Activated T-cell treated with anti-CD3 and anti-CD28 coated beads, Interleukin-2, amount 50 U/mL, for 24 hours (primary cell): ENCODE data around the gene DNAAF8.

Experiments used
- DNase-seq: peaks from one replicate; pipeline ENCODE4 v3.0.0-alpha.2; 2020
- H3K27ac Mint-ChIP-seq: 2 replicates; pipeline ENCODE4 v1.8.0; 2020; ENCODE audit warnings: mild to moderate bottlenecking, mixed read lengths
- H3K27me3 Mint-ChIP-seq: 2 replicates; pipeline ENCODE4 v1.8.0; 2020; ENCODE audit warnings: mixed read lengths
- H3K36me3 Mint-ChIP-seq: 2 replicates; pipeline ENCODE4 v1.8.0; 2020; ENCODE audit warnings: low read depth, mixed read lengths
- H3K4me1 Mint-ChIP-seq: 2 replicates; pipeline ENCODE4 v1.8.0; 2020; ENCODE audit warnings: low read depth, mixed read lengths
- H3K4me3 Mint-ChIP-seq: 2 replicates; pipeline ENCODE4 v1.8.0; 2020; ENCODE audit warnings: mild to moderate bottlenecking, moderate library complexity, mixed read lengths
- H3K9me3 Mint-ChIP-seq: 2 replicates; pipeline ENCODE4 v1.8.0; 2020; ENCODE audit warnings: mixed read lengths

Gene DNAAF8

GRCh38 chr16:4700997-4701743 is 33.2 kb upstream of the DNAAF8 start:
- H3K4me3 Mint-ChIP-seq, result no peak overlapping the region
- H3K27me3 Mint-ChIP-seq, result no peaks in the 10 kb centered on the region
- no peak overlapping the region for H3K27ac Mint-ChIP-seq
- H3K9me3 Mint-ChIP-seq, result no peaks in the 10 kb centered on the region
- peaks cover 18% of the 10 kb centered on the region for H3K4me1 Mint-ChIP-seq
- H3K36me3 Mint-ChIP-seq, result peaks cover 76% of the 10 kb centered on the region
- DNase-seq, result no peak

GRCh38 chr16:4701791-4702465 is 32.4 kb upstream of the DNAAF8 start:
- no peaks in the 10 kb centered on the region for H3K9me3 Mint-ChIP-seq
- H3K27ac Mint-ChIP-seq, result peak overlapping the region; percentile 35
- peaks cover 74% of the 10 kb centered on the region for H3K36me3 Mint-ChIP-seq
- peaks cover 18% of the 10 kb centered on the region for H3K4me1 Mint-ChIP-seq
- no peak for DNase-seq
- H3K4me3 Mint-ChIP-seq, result no peak overlapping the region
- H3K27me3 Mint-ChIP-seq, result no peaks in the 10 kb centered on the region

- DNase-seq, result no peak
- no peak overlapping the region for H3K4me3 Mint-ChIP-seq
- H3K27ac Mint-ChIP-seq, result peak overlapping the region; percentile 35
- no peaks in the 10 kb centered on the region for H3K9me3 Mint-ChIP-seq
- H3K36me3 Mint-ChIP-seq, result peaks cover 73% of the 10 kb centered on the region
- peaks cover 18% of the 10 kb centered on the region for H3K4me1 Mint-ChIP-seq
- H3K27me3 Mint-ChIP-seq, result no peaks in the 10 kb centered on the region
These were observed 31.9 kb upstream of the DNAAF8 start for GRCh38 chr16:4702466-4702808.

DNA sequence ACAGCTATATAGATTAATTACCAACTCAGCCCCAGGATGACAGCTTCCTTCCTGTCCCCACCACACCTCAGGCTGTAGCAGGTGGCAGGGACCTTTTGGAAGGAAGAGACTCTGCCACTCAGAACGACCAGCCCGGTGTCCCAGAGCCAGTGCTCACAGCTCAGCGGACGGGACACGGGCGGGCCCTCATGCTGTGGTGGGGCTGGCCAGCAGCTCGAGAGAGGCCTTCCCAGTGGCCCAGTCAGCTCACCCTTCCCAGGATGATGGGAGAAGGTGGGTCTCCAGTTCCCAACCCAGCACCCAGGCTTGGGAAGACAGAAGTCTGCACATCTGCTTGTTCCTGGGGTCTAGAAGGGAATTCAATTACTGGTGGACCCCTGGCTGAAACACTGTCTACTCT is 30.4 kb upstream of the DNAAF8 start:
- Mint-ChIP-seq H3K4me3 (no peak overlapping the region), H3K9me3 (no peaks in the 10 kb centered on the region), H3K27ac (no peak overlapping the region), H3K27me3 (no peaks in the 10 kb centered on the region), H3K36me3 (peaks cover 72% of the 10 kb centered on the region), H3K4me1 (peaks cover 18% of the 10 kb centered on the region)
- no peak for DNase-seq

GRCh38 chr16:4704491-4704890 is 29.8 kb upstream of the DNAAF8 start:
- H3K27ac Mint-ChIP-seq, result no peak overlapping the region
- DNase-seq, result no peak
- no peaks in the 10 kb centered on the region for H3K9me3 Mint-ChIP-seq
- no peaks in the 10 kb centered on the region for H3K27me3 Mint-ChIP-seq
- H3K4me1 Mint-ChIP-seq, result peaks cover 15% of the 10 kb centered on the region
- peaks cover 68% of the 10 kb centered on the region for H3K36me3 Mint-ChIP-seq
- H3K4me3 Mint-ChIP-seq, result no peak overlapping the region

DNA sequence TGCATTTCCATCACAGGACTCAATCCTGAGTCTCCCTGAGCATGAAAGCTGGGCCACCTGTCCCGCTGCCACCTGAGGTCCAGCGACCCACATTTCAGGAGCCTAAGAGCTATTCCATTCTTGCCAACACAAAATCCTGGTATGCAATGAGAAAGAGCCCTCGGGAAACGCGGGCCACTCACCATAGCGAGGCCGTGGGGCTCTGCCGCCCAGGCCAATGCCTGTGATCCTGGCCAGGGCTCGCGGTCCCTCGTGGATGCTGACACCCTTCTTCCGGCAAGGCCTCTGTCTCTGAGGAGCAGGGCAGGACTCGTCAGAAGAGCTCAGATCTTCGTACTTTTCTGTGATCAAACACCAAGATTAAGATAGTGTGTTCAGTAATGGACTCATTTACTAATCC is 29.4 kb upstream of the DNAAF8 start:
- Mint-ChIP-seq H3K4me1 (peaks cover 10% of the 10 kb centered on the region), H3K27ac (no peak overlapping the region), H3K36me3 (peaks cover 68% of the 10 kb centered on the region), H3K4me3 (no peak overlapping the region), H3K9me3 (no peaks in the 10 kb centered on the region), H3K27me3 (no peaks in the 10 kb centered on the region)
- no peak for DNase-seq

DNA sequence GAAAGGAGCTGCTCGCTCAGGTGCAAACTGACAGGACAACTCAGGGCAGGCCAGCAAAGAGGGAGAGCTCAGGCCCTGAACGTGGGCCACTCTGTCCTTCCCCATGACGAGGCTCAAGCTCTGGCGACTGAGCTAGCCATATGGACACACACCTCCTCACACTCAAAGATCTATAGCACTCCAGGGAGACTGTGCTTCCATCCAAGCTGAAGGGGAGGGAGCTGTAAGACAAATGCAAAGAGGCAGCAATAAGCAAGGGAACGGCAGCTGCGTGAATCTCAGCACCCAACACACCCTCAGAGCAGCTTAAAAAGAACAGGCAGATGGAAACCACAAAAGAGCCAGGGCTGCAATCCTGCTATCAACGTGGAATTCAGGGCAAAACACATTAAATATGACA is 27.5 kb upstream of the DNAAF8 start:
- Mint-ChIP-seq H3K4me3 (no peak overlapping the region), H3K27me3 (no peaks in the 10 kb centered on the region), H3K36me3 (peaks cover 62% of the 10 kb centered on the region), H3K4me1 (no peaks in the 10 kb centered on the region), H3K27ac (peak overlapping the region; percentile 1), H3K9me3 (no peaks in the 10 kb centered on the region)
- no peak for DNase-seq

- Mint-ChIP-seq H3K9me3 (no peaks in the 10 kb centered on the region), H3K27me3 (no peaks in the 10 kb centered on the region), H3K4me3 (no peak overlapping the region), H3K27ac (no peak overlapping the region), H3K4me1 (no peaks in the 10 kb centered on the region), H3K36me3 (peaks cover 69% of the 10 kb centered on the region)
- no peak for DNase-seq
These were observed 24.9 kb upstream of the DNAAF8 start for GRCh38 chr16:4709481-4709880.

GRCh38 chr16:4713663-4714501 is 20.5 kb upstream of the DNAAF8 start:
- H3K27me3 Mint-ChIP-seq, result no peaks in the 10 kb centered on the region
- DNase-seq, result no peak
- H3K4me3 Mint-ChIP-seq, result no peak overlapping the region
- H3K36me3 Mint-ChIP-seq, result peaks cover 66% of the 10 kb centered on the region
- H3K9me3 Mint-ChIP-seq, result no peaks in the 10 kb centered on the region
- H3K4me1 Mint-ChIP-seq, result no peaks in the 10 kb centered on the region
- H3K27ac Mint-ChIP-seq, result no peak overlapping the region

- DNase-seq, result no peak
- H3K27me3 Mint-ChIP-seq, result no peaks in the 10 kb centered on the region
- H3K9me3 Mint-ChIP-seq, result no peaks in the 10 kb centered on the region
- H3K4me3 Mint-ChIP-seq, result no peak overlapping the region
- H3K36me3 Mint-ChIP-seq, result peaks cover 63% of the 10 kb centered on the region
- no peak overlapping the region for H3K27ac Mint-ChIP-seq
- no peaks in the 10 kb centered on the region for H3K4me1 Mint-ChIP-seq
These were observed 19.3 kb upstream of the DNAAF8 start for GRCh38 chr16:4714996-4715395.

DNA sequence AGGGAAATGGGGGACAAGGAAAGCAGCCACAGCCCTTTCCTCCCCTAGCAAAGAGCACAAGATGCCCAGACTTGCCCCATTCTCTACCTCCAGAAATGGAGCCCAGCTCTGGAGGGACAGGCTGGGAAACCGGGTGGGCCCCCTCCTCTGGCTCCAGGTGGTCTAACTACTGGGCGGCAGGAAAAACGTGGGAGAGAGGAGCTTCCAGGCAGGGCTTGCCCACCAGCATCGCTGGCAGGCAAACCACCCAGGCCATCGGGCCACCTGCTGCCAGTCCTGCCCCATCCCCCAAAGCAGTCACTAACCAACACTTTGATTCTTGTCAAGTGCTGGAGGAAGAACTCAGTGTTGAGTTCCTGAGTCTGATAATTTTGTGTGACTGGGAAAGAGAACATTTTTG is 15.9 kb upstream of the DNAAF8 start:
- no peak overlapping the region for H3K4me3 Mint-ChIP-seq
- H3K9me3 Mint-ChIP-seq, result no peaks in the 10 kb centered on the region
- DNase-seq, result no peak
- H3K27ac Mint-ChIP-seq, result no peak overlapping the region
- H3K4me1 Mint-ChIP-seq, result no peaks in the 10 kb centered on the region
- H3K36me3 Mint-ChIP-seq, result peaks cover 56% of the 10 kb centered on the region
- no peaks in the 10 kb centered on the region for H3K27me3 Mint-ChIP-seq

GRCh38 chr16:4723071-4723767 is 11.1 kb upstream of the DNAAF8 start:
- Mint-ChIP-seq H3K27me3 (no peaks in the 10 kb centered on the region), H3K36me3 (peaks cover 67% of the 10 kb centered on the region), H3K27ac (no peak overlapping the region), H3K4me1 (no peaks in the 10 kb centered on the region), H3K4me3 (no peak overlapping the region), H3K9me3 (no peaks in the 10 kb centered on the region)
- no peak for DNase-seq

- DNase-seq, result no peak
- H3K9me3 Mint-ChIP-seq, result no peaks in the 10 kb centered on the region
- no peaks in the 10 kb centered on the region for H3K4me1 Mint-ChIP-seq
- H3K27ac Mint-ChIP-seq, result no peak overlapping the region
- no peaks in the 10 kb centered on the region for H3K27me3 Mint-ChIP-seq
- H3K36me3 Mint-ChIP-seq, result peaks cover 68% of the 10 kb centered on the region
- no peak overlapping the region for H3K4me3 Mint-ChIP-seq
These were observed 9.6 kb upstream of the DNAAF8 start for GRCh38 chr16:4724661-4725270.

- DNase-seq, result no peak
- no peaks in the 10 kb centered on the region for H3K27me3 Mint-ChIP-seq
- no peak overlapping the region for H3K27ac Mint-ChIP-seq
- H3K4me3 Mint-ChIP-seq, result no peak overlapping the region
- H3K36me3 Mint-ChIP-seq, result peaks cover 79% of the 10 kb centered on the region
- no peaks in the 10 kb centered on the region for H3K9me3 Mint-ChIP-seq
- H3K4me1 Mint-ChIP-seq, result peaks cover under 1% of the 10 kb centered on the region
These were observed 7.7 kb upstream of the DNAAF8 start for GRCh38 chr16:4726616-4727015.
